H1 (cell line): ENCODE results near the gene EFHD1. TPM values are rescaled to one million over a fixed set of nuclear protein-coding genes. Genes with fewer than 3 reads are reported as not detected.

Experiments used
- CTCF ChIA-PET: fragments of 300-600 bp; sonication (Branson Sonifier 250); formaldehyde crosslinking; loops from one replicate; lab custom pipeline; 2021; ENCODE audit not compliant: partially characterized antibody; lab: Charles Lee
- POLR2A ChIA-PET: fragments of 300-600 bp; sonication (Branson Sonifier 250); formaldehyde crosslinking; loops from one replicate; lab custom pipeline; 2021; ENCODE audit warnings: inconsistent platforms; ENCODE audit not compliant: partially characterized antibody; lab: Charles Lee
- DNase-seq, 2 experiments: peaks; one replicate each; pipeline versions ENCODE4 v3.0.0 to v3.0.0-alpha.2; 2010 to 2022; ENCODE audit warnings: low spot score in 2 of 2, low read depth in 1 of 2, mixed read lengths in 1 of 2
- FAIRE-seq: peaks from 2 replicates; lab custom pipeline; 2011; peaks lifted over from hg19 to GRCh38; lab: Jason Lieb, UNC
- H2AFZ ChIP-seq: 2 replicates; pipeline ENCODE4 v1.8.1; 2012; ENCODE audit warnings: low read length, inconsistent platforms
- H2AK5ac ChIP-seq: 2 replicates; pipeline ENCODE4 v1.6.1; 2013; ENCODE audit warnings: low read depth, low read length
- H2BK120ac ChIP-seq: replicated peaks from 2 replicates; pipeline ENCODE3; 2013; ENCODE audit warnings: low read depth, low read length, inconsistent platforms
- H2BK12ac ChIP-seq: 2 replicates; pipeline ENCODE4 v1.6.1; 2013; ENCODE audit warnings: low read depth, low read length
- H2BK15ac ChIP-seq: 2 replicates; pipeline ENCODE4 v1.6.1; 2013; ENCODE audit warnings: low read length
- H2BK20ac ChIP-seq: 2 replicates; pipeline ENCODE4 v1.6.1; 2013; ENCODE audit warnings: low read length
- H2BK5ac ChIP-seq: 2 replicates; pipeline ENCODE4 v1.6.1; 2013; ENCODE audit warnings: low read depth, low read length
- H3K14ac ChIP-seq: 2 replicates; pipeline ENCODE4 v1.6.1; 2013; ENCODE audit warnings: inconsistent platforms; ENCODE audit not compliant: insufficient read length
- H3K18ac ChIP-seq: 2 replicates; pipeline ENCODE4 v1.6.1; 2013; ENCODE audit warnings: low read length; ENCODE audit errors: extremely low read depth
- H3K23ac ChIP-seq: 2 replicates; pipeline ENCODE4 v1.6.1; 2013; ENCODE audit warnings: inconsistent platforms; ENCODE audit not compliant: insufficient read length
- H3K23me2 ChIP-seq: 2 replicates; pipeline ENCODE4 v1.6.1; 2013; ENCODE audit warnings: low read depth, low read length
- H3K27ac ChIP-seq: 2 replicates; pipeline ENCODE4 v1.6.1; 2011; ENCODE audit warnings: low read depth, low read length, inconsistent platforms
- H3K27me3 ChIP-seq, 4 experiments: replicated peaks in 1 of 4; 1 replicate in 1 of 4; 2 replicates in 3 of 4; pipeline versions ENCODE4 v1.6.1 to v1.8.1; 2011 to 2013; ENCODE audit warnings: low read length in 3 of 4, mild to moderate bottlenecking in 3 of 4, inconsistent platforms in 2 of 4, mixed read lengths in 2 of 4, moderate library complexity in 1 of 4; ENCODE audit not compliant: control insufficient read depth in 3 of 4, insufficient read depth in 3 of 4; ENCODE audit errors: extremely low read depth in 1 of 4
- H3K36me3 ChIP-seq, 4 experiments: 2 replicates each; pipeline versions ENCODE4 v1.6.1 to v1.8.1; 2011 to 2013; ENCODE audit warnings: mild to moderate bottlenecking in 4 of 4, low read length in 3 of 4, moderate library complexity in 2 of 4, control low read depth in 1 of 4, inconsistent platforms in 1 of 4; ENCODE audit not compliant: insufficient read depth in 4 of 4, control insufficient read depth in 2 of 4
- H3K4ac ChIP-seq: replicated peaks from 2 replicates; pipeline ENCODE3; 2013; ENCODE audit warnings: low read length, low read depth, mixed read lengths, inconsistent platforms; ENCODE audit not compliant: insufficient read length
- H3K4me1 ChIP-seq, 4 experiments: replicated peaks in 1 of 4; 1 replicate in 1 of 4; 2 replicates in 3 of 4; pipeline versions ENCODE4 v1.6.1 to v1.8.1; 2011 to 2013; ENCODE audit warnings: low read length in 3 of 4, inconsistent platforms in 2 of 4, mixed read lengths in 1 of 4; ENCODE audit not compliant: insufficient read depth in 4 of 4, control insufficient read depth in 3 of 4
- H3K4me2 ChIP-seq, 2 experiments: 2 replicates each; pipeline versions ENCODE4 v1.6.1 to v1.8.1; 2011 to 2013; ENCODE audit warnings: low read depth in 2 of 2, low read length in 2 of 2, control low read depth in 1 of 2, inconsistent platforms in 1 of 2, mild to moderate bottlenecking in 1 of 2; ENCODE audit not compliant: insufficient read depth in 1 of 2
- H3K4me3 ChIP-seq, 4 experiments: fragments of 200-600, 300-600 bp in 1 of 4; sonication (generic), shearing (Covaris generic), sonication (Bioruptor Twin) in 1 of 4; 2 replicates each; pipeline versions ENCODE4 v1.5.1 to v1.8.1; 2011 to 2016; ENCODE audit warnings: low read length in 4 of 4, low read depth in 3 of 4, control low read depth in 2 of 4, inconsistent platforms in 2 of 4, mild to moderate bottlenecking in 2 of 4, mixed read lengths in 1 of 4, moderate library complexity in 1 of 4; ENCODE audit not compliant: insufficient read depth in 2 of 4; ENCODE audit errors: extremely low read depth in 1 of 4
- H3K56ac ChIP-seq: replicated peaks from 2 replicates; pipeline ENCODE3; 2013; ENCODE audit warnings: low read depth, mild to moderate bottlenecking, mixed read lengths, low read length, inconsistent platforms; ENCODE audit not compliant: insufficient read length
- H3K79me1 ChIP-seq: 2 replicates; pipeline ENCODE4 v1.6.1; 2013; ENCODE audit warnings: low read depth, low read length, control low read depth
- H3K79me2 ChIP-seq, 2 experiments: 2 replicates each; pipeline versions ENCODE4 v1.6.1 to v1.8.1; 2012 to 2013; ENCODE audit warnings: low read length in 2 of 2, mild to moderate bottlenecking in 2 of 2, inconsistent platforms in 1 of 2; ENCODE audit not compliant: insufficient read depth in 2 of 2, control insufficient read depth in 1 of 2
- H3K9ac ChIP-seq, 4 experiments: replicated peaks in 1 of 4; 1 replicate in 1 of 4; 2 replicates in 3 of 4; pipeline versions ENCODE4 v1.6.1 to v1.8.1; 2011 to 2013; ENCODE audit warnings: low read depth in 3 of 4, low read length in 3 of 4, control low read depth in 2 of 4, mild to moderate bottlenecking in 2 of 4, moderate library complexity in 2 of 4, inconsistent platforms in 1 of 4; ENCODE audit errors: extremely low read depth in 1 of 4
- H3K9me3 ChIP-seq, 2 experiments: 2 replicates each; pipeline versions ENCODE4 v1.6.1 to v1.8.1; 2012 to 2013; ENCODE audit warnings: mild to moderate bottlenecking in 2 of 2, moderate library complexity in 2 of 2, control low read depth in 1 of 2, inconsistent platforms in 1 of 2, low read depth in 1 of 2, low read length in 1 of 2, mixed read lengths in 1 of 2; ENCODE audit not compliant: insufficient read depth in 2 of 2
- H4K20me1 ChIP-seq, 2 experiments: replicated peaks in 1 of 2; 2 replicates each; pipeline versions ENCODE3 to v1.8.1; 2011 to 2013; ENCODE audit warnings: inconsistent platforms in 2 of 2, low read length in 2 of 2, mild to moderate bottlenecking in 1 of 2; ENCODE audit not compliant: insufficient read depth in 2 of 2, control insufficient read depth in 1 of 2
- H4K5ac ChIP-seq: 2 replicates; pipeline ENCODE4 v1.6.1; 2013; ENCODE audit warnings: low read length, low read depth, mixed read lengths, inconsistent platforms; ENCODE audit not compliant: insufficient read length
- H4K8ac ChIP-seq: 2 replicates; pipeline ENCODE4 v1.8.0; 2013; ENCODE audit warnings: mild to moderate bottlenecking, moderate library complexity, low read length, inconsistent platforms; ENCODE audit not compliant: insufficient read depth; ENCODE audit errors: extremely low read depth
- H4K91ac ChIP-seq: replicated peaks from 2 replicates; pipeline ENCODE3; 2013; ENCODE audit warnings: low read length, mixed read lengths, inconsistent platforms; ENCODE audit not compliant: insufficient read length
- BACH1 ChIP-seq: IDR thresholded peaks from 2 replicates; pipeline ENCODE4 v1.6.1; 2012; ENCODE audit warnings: low read length, improper control_type of control experiment
- BCL11A ChIP-seq, 2 experiments: IDR thresholded peaks; one replicate each; pipeline ENCODE4 v1.6.1; 2011; ENCODE audit warnings: low read depth in 2 of 2, low read length in 2 of 2, mild to moderate bottlenecking in 2 of 2
- CBX8 ChIP-seq: fragments of 300-800, 300-1000 bp; sonication (generic); IDR thresholded peaks from 2 replicates; pipeline ENCODE4 v1.7.1; 2016; ENCODE audit warnings: low read depth, low read length, borderline replicate concordance
- CREB1 ChIP-seq: IDR thresholded peaks from 2 replicates; pipeline ENCODE4 v1.6.1; 2012; ENCODE audit warnings: inconsistent platforms
- EP300 ChIP-seq, 2 experiments: IDR thresholded peaks; 1 replicate in 1 of 2; 2 replicates in 1 of 2; pipeline ENCODE4 v1.6.1; 2011 to 2012; ENCODE audit warnings: low read depth in 2 of 2, low read length in 2 of 2, mild to moderate bottlenecking in 2 of 2, borderline replicate concordance in 1 of 2, inconsistent platforms in 1 of 2, moderate library complexity in 1 of 2
- SRF ChIP-seq: IDR thresholded peaks from 2 replicates; pipeline ENCODE4 v1.6.1; 2011; ENCODE audit warnings: mild to moderate bottlenecking, low read depth, low read length, moderate library complexity
- WGBS, 2 experiments: shearing (Covaris generic) in 1 of 2; methylation state at CpG; one replicate each; pipeline versions ENCODE4 v1.1.6 to v1.1.7; 2013 to 2015; ENCODE audit warnings: low lambda C conversion rate in 2 of 2, mixed read lengths in 2 of 2, inconsistent platforms in 1 of 2, low coverage in 1 of 2, missing lambda C conversion rate in 1 of 2; ENCODE audit not compliant: insufficient replicate concordance in 2 of 2, insufficient coverage in 1 of 2, insufficient read length in 1 of 2; ENCODE audit errors: extremely low coverage in 1 of 2, missing lambda C conversion rate in 1 of 2; 5-methylcytosine and 5-hydroxymethylcytosine counted together
- polyA plus RNA-seq, 7 experiments: library from polyadenylated mRNA; depleted of rRNA in 3 of 7; stranded (reverse) in 5 of 7; unstranded in 2 of 7; fragments of >200 nt in 5 of 7; fragments of 200-250 nt in 2 of 7; gene quantifications; 1 replicate in 5 of 7; 2 replicates in 1 of 7; 4 replicates in 1 of 7; pipeline versions ENCODE4 v1.2.1 to v1.2.3, GENCODE V29; 2011 to 2013; ENCODE audit warnings: missing spikeins in 2 of 7, mixed read lengths in 2 of 7
- total RNA-seq: library from RNA; stranded (reverse); fragmentation: NEBNext Ultra II Directional; extraction: Animal tissue kit (Norgen Biotek cat#: 25700); gene quantifications from 2 replicates; pipeline ENCODE4 v1.2.1, GENCODE V29; 2021

EFHD1 gene
- total and polyA plus RNA-seq, 2 of the 8 experiments (the other 6 are each of a cell fraction or from before 2014, with no cell fraction given): 3.4 to 4.5 TPM

GRCh38 chr2:232697807-232698110 lies 64.4 kb downstream of the EFHD1 start:
- Histone ChIP-seq H2AFZ (peak overlapping the region; percentile 52; the same call in 1 of the 2 replicates), H3K56ac (peak overlapping the region; percentile 18), H3K27ac (peak overlapping the region; percentile 81; the same call in 1 of the 2 replicates), H3K4me2 (peak overlapping the region; percentile 65 to 86), H3K79me2 (peaks cover 18 to 51% of the 10 kb centered on the region in 2 experiments), H4K8ac (peak overlapping the region; percentile 96; the same call in 1 of the 2 replicates), H3K36me3 (no peaks in the 10 kb centered on the region; a peak in 1 of 8 replicates), H3K9ac (peak overlapping the region; percentile 88 to 91 (median 89)), H3K9me3 (no peaks in the 10 kb centered on the region), H2BK15ac (no peak overlapping the region), H2AK5ac (no peak overlapping the region), H4K5ac (peak overlapping the region; percentile 54), H3K14ac (no peak overlapping the region), H2BK12ac (no peak overlapping the region), H2BK120ac (no peak overlapping the region), H3K23me2 (peaks cover 4% of the 10 kb centered on the region), H2BK5ac (peak overlapping the region; percentile 79), H3K79me1 (no peaks in the 10 kb centered on the region; the same call in none of the 2 replicates), H3K27me3 (no peaks in the 10 kb centered on the region), H3K4me3 (peak overlapping the region; percentile 87 to 96 (median 94)), H2BK20ac (no peak overlapping the region), H4K20me1 (peaks cover 0 to 3% of the 10 kb centered on the region in 2 experiments), H3K4me1 (peaks cover 0 to 8% (median 3%) of the 10 kb centered on the region in 4 experiments; a peak in 4 of 7 replicates), H4K91ac (peak overlapping the region; percentile 47), H3K18ac (peak overlapping the region; percentile 79; the same call in 1 of the 2 replicates), H3K23ac (no peak overlapping the region), H3K4ac (no peak overlapping the region)
- TF ChIP-seq BCL11A (IDR thresholded peaks at IDR 0.05; ENCODE audit: low read depth in 2 of 2, low read length in 2 of 2) (no peak), BACH1 (no peak), SRF (no peak), EP300 (IDR thresholded peaks at IDR 0.05; ENCODE audit: borderline replicate concordance in 1 of 2, low read depth in 2 of 2, low read length in 2 of 2) (no peak), CREB1 (no peak), CBX8 (no peak)
- DNase-seq (no peak), FAIRE-seq (no peak)
- WGBS, 2 experiments: 0% methylated on average over 11 of the region's 11 CpGs; no CpG with 5 or more reads in 1 of the 2 experiments
- ChIA-PET CTCF (no interaction called here), POLR2A (interaction anchor here (1.0 to 1.5 kb wide), 5 partner anchors 9 to 114 kb away, joined by 3 to 6 read pairs (median 3); no protein-coding TSS in a partner anchor)
